Left ventricle myocardium inferior (tissue), 1 donor: Measurements from ENCODE around the gene SORCS2. TPM values are rescaled to one million over a fixed set of nuclear protein-coding genes. Genes with fewer than 3 reads are reported as not detected.
A peak's percentile ranks its signal among the peaks of the same experiment; 100 is the strongest.

Source experiments
- DNase-seq: peaks from one replicate; pipeline ENCODE4 v3.0.0-alpha.2; 2020
- H3K27ac ChIP-seq: fragments of 200-600 bp; replicated peaks from 2 replicates; pipeline ENCODE4 v1.8.0; 2021
- H3K27me3 ChIP-seq: fragments of 200-600 bp; 2 replicates; pipeline ENCODE4 v1.8.0; 2021; ENCODE audit warnings: low read depth
- H3K36me3 ChIP-seq: fragments of 200-600 bp; 2 replicates; pipeline ENCODE4 v1.8.0; 2021
- H3K4me1 ChIP-seq: fragments of 200-600 bp; 2 replicates; pipeline ENCODE4 v1.8.0; 2021
- H3K4me3 ChIP-seq: fragments of 200-600 bp; 2 replicates; pipeline ENCODE4 v1.8.0; 2021; ENCODE audit warnings: mild to moderate bottlenecking, moderate library complexity
- H3K9me3 ChIP-seq: fragments of 200-600 bp; replicated peaks from 2 replicates; pipeline ENCODE4 v1.8.0; 2021
- CTCF ChIP-seq: fragments of 200-600 bp; IDR thresholded peaks from 2 replicates; pipeline ENCODE4 v1.8.0; 2021; ENCODE audit warnings: antibody characterized with exemption, mild to moderate bottlenecking, borderline replicate concordance
- intact Hi-C: fragments of 100-400 bp; cut with micrococcal nuclease; formaldehyde crosslinking; loops from one replicate; pipeline ENCODE4 v1.11.0; 2022
- total RNA-seq: library from RNA; stranded (reverse); fragmentation: NEBNext Ultra II Directional; extraction: Animal tissue kit (Norgen Biotek cat#: 25700); gene quantifications from one replicate; pipeline ENCODE4 v1.2.1, GENCODE V29; 2021
- donor health status: DM: no; HTN: yes; CAD: no; lungs with severe emphysema.

The SORCS2 gene
- total RNA-seq, 1 donor from 2014 or later = 1.2 TPM

DNA sequence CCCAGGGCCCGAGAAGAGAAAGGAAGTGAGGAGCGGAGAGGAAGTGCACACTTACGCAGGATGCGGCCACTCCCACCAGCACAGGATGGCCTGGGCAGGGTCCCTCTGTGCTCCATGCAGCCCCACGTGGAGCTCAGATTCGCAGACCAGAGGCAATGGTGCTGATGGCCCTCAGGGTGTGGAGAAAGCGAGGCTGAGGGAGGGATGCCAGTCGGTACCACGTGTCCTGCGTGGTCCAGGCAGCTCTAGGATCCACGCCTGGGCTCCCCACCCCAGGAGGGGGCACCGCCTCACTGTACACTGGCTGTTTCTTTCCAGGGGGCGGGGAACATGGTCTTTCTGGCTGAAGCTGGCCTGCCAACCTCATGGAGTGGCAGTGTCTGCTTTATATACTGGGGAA, 505.5 kb downstream of the SORCS2 start:
- intact Hi-C loops = no loop called here
- no peak for DNase-seq
- no peak for TF ChIP-seq CTCF
- Histone ChIP-seq H3K4me3 (no peak overlapping the region), H3K36me3 (no peaks in the 10 kb centered on the region), H3K4me1 (peaks cover 6% of the 10 kb centered on the region), H3K27ac (peak overlapping the region; percentile 41), H3K27me3 (peaks cover 54% of the 10 kb centered on the region), H3K9me3 (no peaks in the 10 kb centered on the region)

DNA sequence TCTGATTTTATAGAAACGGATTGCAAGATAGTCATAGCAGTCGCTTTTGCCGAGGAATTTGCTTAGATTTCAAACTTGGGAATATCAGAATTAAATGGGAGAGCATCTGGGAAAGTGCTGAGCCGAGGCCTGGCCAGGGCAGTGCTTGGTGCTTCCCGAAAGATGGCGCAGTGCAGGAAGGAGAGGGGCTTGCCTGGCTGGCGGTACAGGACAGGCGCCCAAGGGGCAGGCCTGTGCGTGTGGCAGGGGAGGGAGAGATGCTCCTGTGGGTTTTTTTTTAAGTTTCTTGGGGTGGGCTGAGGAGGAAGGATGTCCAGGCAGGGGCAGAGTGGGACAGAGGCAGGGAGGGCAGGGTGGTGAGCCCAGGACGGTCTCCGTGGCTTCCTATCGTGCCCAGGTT, 506.2 kb downstream of the SORCS2 start:
- intact Hi-C loops = no loop called here
- peaks cover 60% of the 10 kb centered on the region for H3K27me3 ChIP-seq
- no peaks in the 10 kb centered on the region for H3K9me3 ChIP-seq
- peak overlapping the region; percentile 41 for H3K27ac ChIP-seq
- DNase-seq = no peak
- TF ChIP-seq CTCF = no peak
- H3K4me1 ChIP-seq = peaks cover 6% of the 10 kb centered on the region
- no peak overlapping the region for H3K4me3 ChIP-seq
- H3K36me3 ChIP-seq = no peaks in the 10 kb centered on the region

GRCh38 chr4:7699031-7699430, 506.7 kb downstream of the SORCS2 start:
- intact Hi-C loops = no loop called here
- no peak for DNase-seq
- H3K27me3 ChIP-seq = peaks cover 64% of the 10 kb centered on the region

GRCh38 chr4:7699825-7700224, 507.5 kb downstream of the SORCS2 start:
- no peaks in the 10 kb centered on the region for H3K36me3 ChIP-seq
- H3K9me3 ChIP-seq = no peaks in the 10 kb centered on the region
- H3K4me1 ChIP-seq = peaks cover 6% of the 10 kb centered on the region
- intact Hi-C loops = no loop called here
- no peak overlapping the region for H3K4me3 ChIP-seq
- TF ChIP-seq CTCF = no peak
- H3K27me3 ChIP-seq = peaks cover 72% of the 10 kb centered on the region
- H3K27ac ChIP-seq = no peak overlapping the region
- DNase-seq = no peak

More at GRCh38 chr4:7699031-7699430, 506.7 kb downstream of the SORCS2 start:
- H3K36me3 ChIP-seq = no peaks in the 10 kb centered on the region
- no peaks in the 10 kb centered on the region for H3K9me3 ChIP-seq
- peak overlapping the region; percentile 41 for H3K27ac ChIP-seq
- no peak for TF ChIP-seq CTCF
- H3K4me1 ChIP-seq = peaks cover 6% of the 10 kb centered on the region
- H3K4me3 ChIP-seq = no peak overlapping the region

- Histone ChIP-seq H3K9me3 (no peaks in the 10 kb centered on the region), H3K27ac (no peak overlapping the region), H3K36me3 (no peaks in the 10 kb centered on the region), H3K4me1 (peaks cover 12% of the 10 kb centered on the region), H3K27me3 (peaks cover 74% of the 10 kb centered on the region), H3K4me3 (no peak overlapping the region)
- intact Hi-C loops = no loop called here
- DNase-seq = no peak
- TF ChIP-seq CTCF = no peak
These were observed 508.3 kb downstream of the SORCS2 start for GRCh38 chr4:7700665-7701064.
